ENCODE measurements around the gene KDM7A.

DNA sequence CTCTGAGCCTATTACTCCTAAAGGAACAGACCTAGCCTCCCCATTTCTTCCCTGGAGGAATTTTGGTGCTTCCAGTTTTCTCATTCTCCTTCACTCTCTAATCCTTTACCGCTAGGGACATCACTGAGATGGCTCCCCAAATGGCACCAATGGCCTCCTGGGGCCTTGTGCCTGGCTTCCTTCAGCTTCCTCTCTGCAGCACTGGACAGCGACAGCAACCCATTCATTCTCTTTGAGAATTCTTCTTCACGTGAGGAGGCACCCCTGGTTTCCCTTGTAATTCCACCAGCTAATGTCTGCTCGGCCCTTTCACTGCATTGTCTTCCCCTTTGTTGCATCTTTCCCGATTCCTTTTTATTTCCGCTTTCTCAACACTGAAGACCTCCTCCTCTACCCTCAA, 24.6 kb upstream of the KDM7A start:
- TF ChIP-seq, protein P1, sequence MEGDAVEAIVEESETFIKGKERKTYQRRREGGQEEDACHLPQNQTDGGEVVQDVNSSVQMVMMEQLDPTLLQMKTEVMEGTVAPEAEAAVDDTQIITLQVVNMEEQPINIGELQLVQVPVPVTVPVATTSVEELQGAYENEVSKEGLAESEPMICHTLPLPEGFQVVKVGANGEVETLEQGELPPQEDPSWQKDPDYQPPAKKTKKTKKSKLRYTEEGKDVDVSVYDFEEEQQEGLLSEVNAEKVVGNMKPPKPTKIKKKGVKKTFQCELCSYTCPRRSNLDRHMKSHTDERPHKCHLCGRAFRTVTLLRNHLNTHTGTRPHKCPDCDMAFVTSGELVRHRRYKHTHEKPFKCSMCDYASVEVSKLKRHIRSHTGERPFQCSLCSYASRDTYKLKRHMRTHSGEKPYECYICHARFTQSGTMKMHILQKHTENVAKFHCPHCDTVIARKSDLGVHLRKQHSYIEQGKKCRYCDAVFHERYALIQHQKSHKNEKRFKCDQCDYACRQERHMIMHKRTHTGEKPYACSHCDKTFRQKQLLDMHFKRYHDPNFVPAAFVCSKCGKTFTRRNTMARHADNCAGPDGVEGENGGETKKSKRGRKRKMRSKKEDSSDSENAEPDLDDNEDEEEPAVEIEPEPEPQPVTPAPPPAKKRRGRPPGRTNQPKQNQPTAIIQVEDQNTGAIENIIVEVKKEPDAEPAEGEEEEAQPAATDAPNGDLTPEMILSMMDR (IDR thresholded peaks at IDR 0.05; ENCODE audit: insufficient read depth, low read length): no peak
- TF ChIP-seq POLR2AphosphoS5 (IDR thresholded peaks at IDR 0.05; ENCODE audit: low read depth): no peak
